HEK293T (cell line): ENCODE results near the gene CMPK1.

ENCODE experiments used
- BHLHE40 ChIP-seq: fragments of 450-650 bp; IDR thresholded peaks from 2 replicates; pipeline ENCODE4 v1.6.1; 2016; ENCODE audit warnings: mild to moderate bottlenecking, moderate library complexity, borderline replicate concordance
- ELF4 ChIP-seq: fragments of 450-650 bp; IDR thresholded peaks from 2 replicates; pipeline ENCODE4 v1.6.1; 2017; ENCODE audit warnings: antibody characterized with exemption
- FOXA1 ChIP-seq: fragments of 450-650 bp; IDR thresholded peaks from 2 replicates; pipeline ENCODE4 v1.6.1; 2016; ENCODE audit warnings: mild to moderate bottlenecking
- FOXK2 ChIP-seq: fragments of 450-650 bp; IDR thresholded peaks from 2 replicates; pipeline ENCODE4 v1.6.1; 2016; ENCODE audit warnings: mild to moderate bottlenecking
- HDGF ChIP-seq: fragments of 450-650 bp; IDR thresholded peaks from 2 replicates; pipeline ENCODE4 v1.6.1; 2017; ENCODE audit warnings: antibody characterized with exemption, borderline replicate concordance
- NFRKB ChIP-seq: fragments of 450-650 bp; IDR thresholded peaks from 2 replicates; pipeline ENCODE4 v1.6.1; 2016; ENCODE audit warnings: mild to moderate bottlenecking, moderate library complexity
- SUZ12 ChIP-seq: fragments of 450-650 bp; IDR thresholded peaks from 2 replicates; pipeline ENCODE4 v1.6.1; 2016; ENCODE audit warnings: mild to moderate bottlenecking

DNA sequence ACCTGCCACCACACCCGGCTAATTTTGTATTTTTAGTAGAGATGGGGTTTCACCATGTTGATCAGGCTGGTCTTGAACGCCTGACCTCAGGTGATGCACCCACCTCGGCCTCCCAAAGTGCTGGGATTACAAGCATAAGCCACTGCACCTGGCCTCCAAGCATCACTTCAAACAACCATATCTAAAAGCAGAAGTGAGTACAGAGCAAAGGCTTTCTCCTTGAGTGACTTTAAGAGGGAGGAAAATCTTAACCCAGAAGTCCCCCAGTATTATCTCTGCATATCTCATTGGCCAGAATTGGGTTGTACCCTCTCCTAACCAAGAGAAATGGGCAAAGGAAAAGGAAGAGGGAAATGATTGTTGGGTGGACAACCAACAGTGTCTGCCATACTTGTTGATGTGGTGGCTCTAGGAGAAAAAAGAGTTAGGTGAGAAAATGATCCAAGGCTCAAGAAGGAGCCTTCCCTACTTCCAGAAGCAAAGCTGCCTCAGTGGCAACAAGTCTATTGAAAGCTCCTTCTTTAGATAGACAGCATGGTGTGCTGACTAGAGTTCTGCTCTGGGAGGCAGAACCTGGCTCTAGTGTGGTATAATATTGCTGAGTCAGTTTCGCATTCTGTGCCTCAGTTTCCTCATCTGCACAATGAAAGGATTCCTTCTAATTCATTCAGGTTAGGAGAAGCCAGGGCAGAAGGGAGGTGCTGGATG, 65.7 kb downstream of the CMPK1 start:
- TF ChIP-seq ELF4 (no peak), NFRKB (no peak), SUZ12 (no peak), FOXK2 (no peak), FOXA1 (no peak), HDGF (no peak), BHLHE40 (no peak)
